T-helper 2 cell (primary cell): Measurements from ENCODE around the gene UTP11.
A peak's percentile ranks its signal among the peaks of the same experiment; 100 is the strongest.
"Not testable (repeated sequence)": the region's sequence is repeated elsewhere in the genome, so short reads cannot be mapped to it uniquely, and the experiment has no call there.

Source experiments
- DNase-seq, 5 experiments: peaks; one replicate each; pipeline versions ENCODE4 v3.0.0 to v3.0.0-alpha.2; 2012 to 2022

UTP11 gene

GRCh38 chr1:38028105-38028591, 15.6 kb downstream of the UTP11 start:
- DNase-seq = peak in 2 of 5 experiments; percentile 70 to 82

GRCh38 chr1:38028671-38029070, 16.1 kb downstream of the UTP11 start:
- DNase-seq = peak in 1 of 5 experiments; percentile 42

- no peak for DNase-seq
Measured at GRCh38 chr1:38029081-38029681, 16.6 kb downstream of the UTP11 start.

- DNase-seq = peak in 3 of 5 experiments; percentile 26 to 96 (median 71)
Measured at GRCh38 chr1:38029685-38030511, 17.4 kb downstream of the UTP11 start.

- DNase-seq = peak in 1 of 5 experiments; percentile 73
Measured at GRCh38 chr1:38030596-38031512, 18.3 kb downstream of the UTP11 start.

GRCh38 chr1:38031513-38031866, 19.0 kb downstream of the UTP11 start:
- no peak for DNase-seq

- DNase-seq = not testable (repeated sequence)
Measured at GRCh38 chr1:38032992-38033391, 20.5 kb downstream of the UTP11 start.

- DNase-seq = no peak
Measured at GRCh38 chr1:38034871-38035270, 22.3 kb downstream of the UTP11 start.

GRCh38 chr1:38037221-38037939, 24.8 kb downstream of the UTP11 start:
- DNase-seq = no peak

GRCh38 chr1:38038861-38039260, 26.3 kb downstream of the UTP11 start:
- DNase-seq = no peak

GRCh38 chr1:38039331-38040088, 27.0 kb downstream of the UTP11 start:
- no peak for DNase-seq

GRCh38 chr1:38041936-38042834, 29.7 kb downstream of the UTP11 start:
- no peak for DNase-seq

GRCh38 chr1:38043036-38043747, 30.7 kb downstream of the UTP11 start:
- no peak for DNase-seq

- DNase-seq = no peak
Measured at GRCh38 chr1:38044221-38045215, 32.0 kb downstream of the UTP11 start.

GRCh38 chr1:38045401-38046332, 33.1 kb downstream of the UTP11 start:
- peak in 1 of 5 experiments; percentile 40 for DNase-seq

- peak in 1 of 5 experiments; percentile 29 for DNase-seq
Measured at GRCh38 chr1:38046333-38046883, 33.9 kb downstream of the UTP11 start, which contains the start of gene POU3F1. TSS of gene POU3F1 (minus strand) at chr1:38046793. CDS start at chr1:38046743, 50 bp downstream.
